Activated CD4-positive, CD25-positive, alpha-beta regulatory T cell treated with anti-CD3 and anti-CD28 coated beads, Interleukin-2, amount 50 U/mL, for 24 hours (primary cell): ENCODE measurements around the gene FAM83D.

ENCODE experiments used
- ATAC-seq, 2 donors: fragments of 150-1000 bp; cut with Tn5 transposase; one replicate each; pipeline ENCODE4 v1.10.0; 2021; ENCODE audit warnings: mild to moderate bottlenecking in 1 of 2, moderate library complexity in 1 of 2

Gene FAM83D

GRCh38 chr20:38895098-38895949, 30.9 kb upstream of the FAM83D start:
- ATAC-seq, result no peak

GRCh38 chr20:38896009-38896594, 30.1 kb upstream of the FAM83D start:
- ATAC-seq, result no peak

GRCh38 chr20:38897267-38897666, 28.9 kb upstream of the FAM83D start:
- no peak for ATAC-seq

GRCh38 chr20:38900606-38901005, 25.6 kb upstream of the FAM83D start:
- no peak for ATAC-seq

GRCh38 chr20:38902601-38903000, 23.6 kb upstream of the FAM83D start:
- ATAC-seq, result no peak

- ATAC-seq, result no peak
Observed at GRCh38 chr20:38903335-38903734, 22.9 kb upstream of the FAM83D start.

- ATAC-seq, result no peak
Observed at GRCh38 chr20:38905375-38905774, 20.8 kb upstream of the FAM83D start.

- no peak for ATAC-seq
Observed at GRCh38 chr20:38907918-38908677, 18.1 kb upstream of the FAM83D start.

- no peak for ATAC-seq
Observed at GRCh38 chr20:38915355-38915754, 10.9 kb upstream of the FAM83D start.

GRCh38 chr20:38917657-38918056, 8.6 kb upstream of the FAM83D start:
- no peak for ATAC-seq

GRCh38 chr20:38918172-38918571, 8.0 kb upstream of the FAM83D start:
- ATAC-seq, result no peak

- ATAC-seq, result no peak
Observed at GRCh38 chr20:38919683-38920082, 6.5 kb upstream of the FAM83D start.

GRCh38 chr20:38920411-38920810, 5.8 kb upstream of the FAM83D start:
- no peak for ATAC-seq

GRCh38 chr20:38920851-38921250, 5.4 kb upstream of the FAM83D start:
- ATAC-seq, result no peak

- ATAC-seq, result no peak
Observed at GRCh38 chr20:38924718-38925117, 1.5 kb upstream of the FAM83D start.

- ATAC-seq, result no peak
Observed at GRCh38 chr20:38926934-38927616, 858 bp downstream of the FAM83D start.

- ATAC-seq, result no peak
Observed at GRCh38 chr20:38927902-38928578, 1.8 kb downstream of the FAM83D start.

- no peak for ATAC-seq
Observed at GRCh38 chr20:38930242-38930569, 4.0 kb downstream of the FAM83D start.

- no peak for ATAC-seq
Observed at GRCh38 chr20:38931984-38932383, 5.8 kb downstream of the FAM83D start.

- ATAC-seq, result no peak
Observed at GRCh38 chr20:38932457-38933120, 6.4 kb downstream of the FAM83D start.

- no peak for ATAC-seq
Observed at GRCh38 chr20:38934530-38934929, 8.3 kb downstream of the FAM83D start.

GRCh38 chr20:38935285-38935684, 9.1 kb downstream of the FAM83D start:
- ATAC-seq, result no peak
